ENCODE measurements around the gene IFITM1.
"Not testable (repeated sequence)": the region's sequence is repeated elsewhere in the genome, so short reads cannot be mapped to it uniquely, and the experiment has no call there.

Gene IFITM1

GRCh38 chr11:346529-346928 lies 32.7 kb downstream of the IFITM1 start:
- no peak for DNase-seq (ENCODE audit: low read depth)

- DNase-seq (ENCODE audit: low read depth): not testable (repeated sequence)
Observed at GRCh38 chr11:349270-349954, 35.6 kb downstream of the IFITM1 start.

- not testable (repeated sequence) for DNase-seq (ENCODE audit: low read depth)
Observed at GRCh38 chr11:350033-350722, 36.3 kb downstream of the IFITM1 start.

GRCh38 chr11:350723-351255 lies 36.9 kb downstream of the IFITM1 start:
- no peak for DNase-seq (ENCODE audit: low read depth)

GRCh38 chr11:351411-351810 lies 37.6 kb downstream of the IFITM1 start:
- DNase-seq (ENCODE audit: low read depth): no peak

GRCh38 chr11:352456-353031 lies 38.7 kb downstream of the IFITM1 start:
- DNase-seq (ENCODE audit: low read depth): no peak

DNA sequence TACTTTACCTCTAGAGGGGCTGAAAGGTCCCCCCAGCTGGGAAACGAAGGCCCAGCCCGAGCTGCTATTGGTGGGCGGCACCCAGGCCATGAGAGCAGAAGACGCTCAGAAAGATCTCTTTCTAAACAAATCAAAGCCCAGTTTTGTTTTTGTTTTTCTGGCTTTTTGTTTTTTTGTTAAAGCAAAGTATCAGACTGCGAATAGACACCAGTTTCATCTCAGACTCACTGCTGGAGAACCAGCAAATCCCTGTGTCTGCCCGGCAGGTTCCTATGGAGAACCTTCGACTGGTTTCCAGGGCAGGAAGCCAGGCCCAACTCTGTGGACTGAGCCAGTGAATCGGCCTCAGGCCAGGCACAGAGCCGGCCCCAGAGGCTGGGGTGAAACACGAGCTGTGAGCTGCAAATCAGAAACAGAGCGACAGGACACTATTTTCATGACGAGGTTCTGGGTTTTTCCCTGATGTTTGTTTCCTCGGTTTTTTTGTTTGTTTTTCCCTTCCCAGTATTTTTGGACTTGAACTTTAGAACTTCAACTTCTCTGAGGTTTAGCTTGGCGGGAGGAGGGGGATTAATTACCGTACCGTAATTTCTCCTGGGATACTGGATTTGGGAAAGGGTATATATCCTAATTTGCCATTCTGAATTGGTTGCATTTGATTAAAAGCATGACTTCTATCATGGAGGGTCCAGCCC lies 39.5 kb downstream of the IFITM1 start:
- DNase-seq (ENCODE audit: low read depth): no peak

- DNase-seq (ENCODE audit: low read depth): peak; percentile 84
Observed at GRCh38 chr11:355581-356458, 42.0 kb downstream of the IFITM1 start.

GRCh38 chr11:356610-357009 lies 42.8 kb downstream of the IFITM1 start:
- no peak for DNase-seq (ENCODE audit: low read depth)

GRCh38 chr11:357582-357981 lies 43.7 kb downstream of the IFITM1 start:
- no peak for DNase-seq (ENCODE audit: low read depth)

- DNase-seq (ENCODE audit: low read depth): no peak
Observed at GRCh38 chr11:358129-358800, 44.4 kb downstream of the IFITM1 start.

DNA sequence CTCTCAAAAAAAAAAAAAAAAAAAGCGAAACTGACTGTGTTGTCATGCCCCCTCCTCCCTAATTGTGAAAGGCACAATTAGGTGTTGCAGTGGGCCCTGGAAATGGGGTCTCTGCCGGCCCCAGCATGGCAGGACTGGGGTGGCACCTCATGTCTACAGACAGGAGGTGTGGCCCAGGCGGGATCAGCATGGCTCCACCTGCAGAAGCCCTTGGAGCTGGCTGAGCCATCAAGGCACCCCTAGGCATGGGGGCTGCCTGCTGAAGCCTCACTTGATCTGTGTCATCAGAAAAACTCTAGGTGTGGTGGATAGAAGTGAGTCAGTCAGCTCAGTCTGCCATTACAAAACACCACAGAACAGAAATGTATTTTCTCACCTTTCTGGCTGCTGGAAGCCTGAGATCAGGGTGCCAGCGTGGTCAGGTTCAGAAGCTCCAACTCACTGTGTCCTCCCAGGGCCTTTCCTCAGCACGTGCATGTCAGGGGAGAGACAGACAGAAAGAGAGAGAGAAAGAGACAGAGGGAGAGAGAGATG lies 45.4 kb downstream of the IFITM1 start:
- no peak for DNase-seq (ENCODE audit: low read depth)

- no peak for DNase-seq (ENCODE audit: low read depth)
Observed at GRCh38 chr11:360326-361280, 46.8 kb downstream of the IFITM1 start.

DNA sequence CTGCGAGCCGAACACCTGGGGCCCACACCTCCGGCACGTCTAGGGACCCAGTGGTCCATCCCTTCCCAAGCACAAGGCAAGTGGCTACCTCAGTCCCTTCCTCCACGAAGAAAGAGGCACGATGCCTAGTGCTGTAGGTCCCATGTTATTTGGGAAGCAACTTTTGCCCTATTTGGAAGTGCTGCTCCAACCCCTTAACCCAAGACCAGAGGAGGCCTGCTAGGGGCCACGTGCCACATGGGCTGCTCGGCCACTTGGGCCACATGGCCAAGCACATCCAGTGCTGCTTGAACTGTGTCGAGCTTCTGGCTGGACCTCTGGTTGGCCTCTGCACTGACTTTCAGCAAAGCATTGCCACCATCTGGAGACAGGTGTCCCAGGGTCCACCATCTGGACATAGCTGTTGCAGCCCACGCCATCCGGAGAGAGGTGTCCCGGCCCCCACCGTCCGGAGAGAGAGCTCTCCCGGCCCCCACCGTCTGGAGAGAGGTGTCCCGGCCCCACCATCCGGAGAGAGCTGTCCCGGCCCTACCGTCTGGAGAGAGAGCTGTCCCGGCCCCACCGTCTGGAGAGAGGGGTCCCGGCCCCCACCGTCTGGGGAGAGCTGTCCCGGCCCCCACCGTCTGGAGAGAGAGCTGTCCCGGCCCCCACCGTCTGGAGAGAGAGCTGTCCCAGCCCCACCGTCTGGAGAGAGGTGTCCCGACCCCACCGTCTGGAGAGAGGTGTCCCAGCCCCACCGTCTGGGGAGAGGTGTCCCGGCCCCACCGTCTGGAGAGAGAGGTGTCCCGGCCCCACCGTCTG lies 49.0 kb downstream of the IFITM1 start:
- DNase-seq (ENCODE audit: low read depth): no peak

GRCh38 chr11:363443-363805 lies 49.6 kb downstream of the IFITM1 start:
- not testable (repeated sequence) for DNase-seq (ENCODE audit: low read depth)

DNA sequence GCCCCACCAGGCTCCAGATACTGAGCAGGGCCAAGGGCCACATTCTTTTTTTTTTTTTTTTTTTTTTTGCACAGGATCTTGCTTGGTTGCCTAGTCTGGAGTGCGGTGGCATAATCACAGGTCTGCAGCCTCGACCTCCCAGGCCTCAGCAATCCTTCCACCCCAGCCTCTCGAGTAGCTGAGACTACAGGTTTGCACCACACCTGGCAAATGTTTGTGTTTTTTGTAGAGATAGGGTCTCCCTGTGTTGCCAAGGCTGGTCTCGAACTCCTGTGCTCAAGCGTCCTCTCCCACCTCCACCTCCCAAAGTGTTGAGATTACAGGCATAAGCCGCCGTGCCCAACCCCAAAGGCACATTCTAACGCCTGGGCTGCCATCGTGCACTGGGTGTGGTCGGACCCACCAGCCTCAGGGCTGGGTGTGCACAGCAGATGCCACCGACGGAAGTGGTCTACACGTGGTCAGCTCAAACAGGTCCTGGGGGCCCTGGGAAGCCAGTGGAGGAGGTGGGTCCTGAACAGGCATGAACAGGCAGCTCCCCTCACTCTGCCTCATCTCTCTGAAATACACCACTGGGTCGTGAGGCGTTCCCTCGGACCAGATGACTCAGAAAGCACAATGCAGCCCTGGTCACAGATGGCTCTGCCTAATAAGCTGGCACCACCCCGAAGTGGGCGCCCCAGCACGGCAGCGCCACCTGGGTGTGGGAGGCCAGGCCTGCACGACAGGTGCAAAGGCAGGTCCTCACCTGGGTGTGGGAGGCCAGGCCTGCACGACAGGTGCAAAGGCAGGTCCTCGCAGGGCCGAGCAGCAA lies 50.3 kb downstream of the IFITM1 start:
- peak; percentile 55 for DNase-seq (ENCODE audit: low read depth)
